Pancreas (tissue), 10 donors: ENCODE results near the gene SPATA9. TPM values are rescaled to one million over a fixed set of nuclear protein-coding genes. Genes with fewer than 3 reads are reported as not detected.
A peak's percentile ranks its signal among the peaks of the same experiment; 100 is the strongest.

ENCODE experiments used
- ATAC-seq, 4 donors: fragments of 200-7000 bp; cut with Tn5 transposase; one replicate each; pipeline versions ENCODE4 v1.8.0 to v1.9.1; 2020; ENCODE audit warnings: mild to moderate bottlenecking in 4 of 4, moderate library complexity in 4 of 4
- DNase-seq, 6 donors: peaks; one replicate each; pipeline ENCODE4 v3.0.0-alpha.2; 2020
- FAIRE-seq: peaks from 2 replicates; lab custom pipeline; 2012; peaks lifted over from hg19 to GRCh38; lab: Jason Lieb, UNC
- H3K27ac ChIP-seq, 4 donors: fragments of 200-600 bp; sonication (generic); 1 replicate in 3 of 4; 2 replicates in 1 of 4; pipeline versions ENCODE4 v1.5.0 to v1.8.0; 2020
- H3K27me3 ChIP-seq, 4 donors: fragments of 200-600 bp; one replicate each; pipeline ENCODE4 v1.8.0; 2021
- H3K36me3 ChIP-seq, 3 donors: fragments of 200-600 bp; sonication (generic) in 1 of 3; one replicate each; pipeline versions ENCODE4 v1.5.0 to v1.8.0; 2020 to 2021
- H3K4me1 ChIP-seq, 3 donors: fragments of 200-600 bp; one replicate each; pipeline ENCODE4 v1.8.0; 2021
- H3K4me3 ChIP-seq, 4 donors: fragments of 200-600 bp; sonication (generic) in 2 of 4; one replicate each; pipeline versions ENCODE4 v1.5.0 to v1.8.0; 2020 to 2021
- H3K9me3 ChIP-seq, 4 donors: fragments of 200-600 bp; one replicate each; pipeline ENCODE4 v1.8.0; 2021
- WGBS, 2 donors: extraction: QIAGEN DNeasy Blood & Tissue Kit; methylation state at CpG; one replicate each; pipeline ENCODE4 v1.1.7; 2013; 5-methylcytosine and 5-hydroxymethylcytosine counted together
- intact Hi-C, 3 donors: fragments of 100-400 bp; cut with DNase I; formaldehyde crosslinking; loops; one replicate each; pipeline versions ENCODE4 v1.11.1 to v1.14.2; 2022
- polyA plus RNA-seq, 2 donors: library from polyadenylated mRNA; stranded (reverse); fragments of 200-250 nt; gene quantifications; one replicate each; pipeline ENCODE4 v1.2.3, GENCODE V29; 2013
- total RNA-seq, 6 donors: library from RNA; stranded (reverse); fragmentation: NEBNext Ultra II Directional in 4 of 6; extraction: Animal tissue kit (Norgen Biotek cat#: 25700) in 4 of 6; gene quantifications; one replicate each; pipeline versions ENCODE4 v1.2.1 to v1.2.4, GENCODE V29; 2021 to 2023
- TF ChIP-seq, protein P1 (sequence below), 4 donors: fragments of 200-600 bp; sonication (generic) in 3 of 4; IDR thresholded peaks; one replicate each; pipeline versions ENCODE4 v1.5.0 to v1.8.0; 2021; ENCODE audit warnings: antibody characterized with exemption in 4 of 4
- donor health status: healthy with polysubstance abuse.
- donor health status: DM: no; HTN: no; CAD: no; lungs with moderate emphysema.
- donor health status: DM: no; HTN: no; CAD: no.
- donor health status: control.
- donor health status: control.
- donor health status: Bipolar disorder and iron deficiency.
- donor health status: DM: yes; HTN: yes; CAD: no.
- donor health status: DM: no; HTN: no; CAD: no.
- donor health status: DM: no; HTN: no; CAD: no.
- donor health status: DM: yes; HTN: yes; CAD: no.

Gene SPATA9
- total and polyA plus RNA-seq, 8 donors, result 0.12 to 1.3 (median 0.48) TPM

DNA sequence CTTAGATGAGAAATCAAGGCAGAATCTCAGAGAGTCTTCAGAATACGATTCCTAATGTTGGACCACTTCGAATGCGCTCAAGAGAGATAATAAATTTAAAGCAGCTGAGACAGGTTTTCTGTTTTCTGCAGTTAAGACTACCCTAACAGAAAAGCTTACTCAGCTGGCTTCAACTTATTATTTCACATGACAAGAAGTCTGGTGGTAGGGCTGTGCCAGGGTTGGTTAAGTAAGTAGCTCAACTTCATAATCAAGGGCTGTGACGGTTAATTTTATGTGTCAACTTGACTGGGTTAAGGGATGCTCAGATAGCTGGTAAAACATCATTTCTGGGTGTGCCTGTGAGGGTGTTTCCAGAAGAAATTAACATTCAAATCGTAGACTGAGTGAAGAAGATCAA lies 59.1 kb downstream of the SPATA9 start:
- no peak for FAIRE-seq
- TF ChIP-seq, protein P1, sequence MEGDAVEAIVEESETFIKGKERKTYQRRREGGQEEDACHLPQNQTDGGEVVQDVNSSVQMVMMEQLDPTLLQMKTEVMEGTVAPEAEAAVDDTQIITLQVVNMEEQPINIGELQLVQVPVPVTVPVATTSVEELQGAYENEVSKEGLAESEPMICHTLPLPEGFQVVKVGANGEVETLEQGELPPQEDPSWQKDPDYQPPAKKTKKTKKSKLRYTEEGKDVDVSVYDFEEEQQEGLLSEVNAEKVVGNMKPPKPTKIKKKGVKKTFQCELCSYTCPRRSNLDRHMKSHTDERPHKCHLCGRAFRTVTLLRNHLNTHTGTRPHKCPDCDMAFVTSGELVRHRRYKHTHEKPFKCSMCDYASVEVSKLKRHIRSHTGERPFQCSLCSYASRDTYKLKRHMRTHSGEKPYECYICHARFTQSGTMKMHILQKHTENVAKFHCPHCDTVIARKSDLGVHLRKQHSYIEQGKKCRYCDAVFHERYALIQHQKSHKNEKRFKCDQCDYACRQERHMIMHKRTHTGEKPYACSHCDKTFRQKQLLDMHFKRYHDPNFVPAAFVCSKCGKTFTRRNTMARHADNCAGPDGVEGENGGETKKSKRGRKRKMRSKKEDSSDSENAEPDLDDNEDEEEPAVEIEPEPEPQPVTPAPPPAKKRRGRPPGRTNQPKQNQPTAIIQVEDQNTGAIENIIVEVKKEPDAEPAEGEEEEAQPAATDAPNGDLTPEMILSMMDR (IDR thresholded peaks at IDR 0.05), result no peak
- Histone ChIP-seq H3K27me3 (no peaks in the 10 kb centered on the region), H3K4me3 (no peak overlapping the region), H3K36me3 (no peaks in the 10 kb centered on the region), H3K4me1 (peaks cover 12 to 16% (median 14%) of the 10 kb centered on the region in 3 donors), H3K27ac (peak overlapping the region in 1 of 4 donors; percentile 6), H3K9me3 (no peaks in the 10 kb centered on the region)
- ATAC-seq, result no peak
- DNase-seq, result no peak
- 43 to 53% methylated on average over 5 of the region's 5 CpGs for WGBS, 2 donors
- intact Hi-C loops, result no loop called here

DNA sequence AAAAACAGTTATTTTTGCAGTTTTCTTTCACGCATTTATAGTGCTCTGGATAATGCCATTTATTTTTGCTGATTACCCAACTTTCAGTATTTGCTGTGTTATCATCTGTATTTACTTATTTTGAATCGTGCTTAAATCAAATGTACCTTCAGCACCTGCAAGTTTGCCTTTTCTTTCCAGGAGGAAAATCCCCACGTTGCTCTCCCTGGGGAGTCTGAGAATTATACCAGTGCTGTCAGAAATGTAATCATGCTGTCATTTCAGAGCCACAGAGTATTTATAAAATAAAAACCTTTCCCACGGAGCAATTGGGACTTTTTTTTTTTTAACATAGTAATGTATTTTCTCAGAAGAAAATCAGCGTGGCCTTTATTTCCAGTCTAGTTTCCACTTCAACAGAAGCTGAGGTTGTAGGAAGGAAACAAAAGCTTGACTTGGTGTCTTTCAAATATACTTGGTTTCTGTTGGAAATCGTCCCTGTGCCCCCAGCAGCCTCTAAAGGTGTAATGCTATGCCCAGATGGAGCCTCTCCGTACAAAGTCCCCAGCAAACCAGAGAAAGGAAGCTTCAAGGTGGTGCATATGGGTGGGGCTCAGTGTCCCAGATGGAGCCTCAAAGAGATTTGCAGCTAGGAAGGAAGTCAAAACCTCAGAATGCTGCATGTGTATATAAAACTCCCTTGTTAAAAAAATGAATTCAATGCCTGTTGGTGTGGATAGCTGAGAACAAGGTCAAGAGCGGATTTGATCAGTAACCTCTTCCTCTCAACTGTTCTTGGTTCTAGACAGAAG lies 60.8 kb downstream of the SPATA9 start:
- Histone ChIP-seq H3K4me3 (peak overlapping the region in 3 of 4 donors; percentile 38 to 73 (median 63)), H3K27me3 (no peaks in the 10 kb centered on the region), H3K36me3 (no peaks in the 10 kb centered on the region), H3K9me3 (no peaks in the 10 kb centered on the region), H3K27ac (peak overlapping the region; percentile 87 to 96 (median 91)), H3K4me1 (peaks cover 12 to 17% (median 16%) of the 10 kb centered on the region in 3 donors)
- 32 to 39% methylated on average over 8 of the region's 8 CpGs for WGBS, 2 donors
- FAIRE-seq (no peak), ATAC-seq (peak; percentile 37 to 48 (median 42)), DNase-seq (peak in 2 of 6 donors; percentile 37 to 39)
- intact Hi-C loops, result no loop called here
- TF ChIP-seq, protein P1 (IDR thresholded peaks at IDR 0.05), result no peak

DNA sequence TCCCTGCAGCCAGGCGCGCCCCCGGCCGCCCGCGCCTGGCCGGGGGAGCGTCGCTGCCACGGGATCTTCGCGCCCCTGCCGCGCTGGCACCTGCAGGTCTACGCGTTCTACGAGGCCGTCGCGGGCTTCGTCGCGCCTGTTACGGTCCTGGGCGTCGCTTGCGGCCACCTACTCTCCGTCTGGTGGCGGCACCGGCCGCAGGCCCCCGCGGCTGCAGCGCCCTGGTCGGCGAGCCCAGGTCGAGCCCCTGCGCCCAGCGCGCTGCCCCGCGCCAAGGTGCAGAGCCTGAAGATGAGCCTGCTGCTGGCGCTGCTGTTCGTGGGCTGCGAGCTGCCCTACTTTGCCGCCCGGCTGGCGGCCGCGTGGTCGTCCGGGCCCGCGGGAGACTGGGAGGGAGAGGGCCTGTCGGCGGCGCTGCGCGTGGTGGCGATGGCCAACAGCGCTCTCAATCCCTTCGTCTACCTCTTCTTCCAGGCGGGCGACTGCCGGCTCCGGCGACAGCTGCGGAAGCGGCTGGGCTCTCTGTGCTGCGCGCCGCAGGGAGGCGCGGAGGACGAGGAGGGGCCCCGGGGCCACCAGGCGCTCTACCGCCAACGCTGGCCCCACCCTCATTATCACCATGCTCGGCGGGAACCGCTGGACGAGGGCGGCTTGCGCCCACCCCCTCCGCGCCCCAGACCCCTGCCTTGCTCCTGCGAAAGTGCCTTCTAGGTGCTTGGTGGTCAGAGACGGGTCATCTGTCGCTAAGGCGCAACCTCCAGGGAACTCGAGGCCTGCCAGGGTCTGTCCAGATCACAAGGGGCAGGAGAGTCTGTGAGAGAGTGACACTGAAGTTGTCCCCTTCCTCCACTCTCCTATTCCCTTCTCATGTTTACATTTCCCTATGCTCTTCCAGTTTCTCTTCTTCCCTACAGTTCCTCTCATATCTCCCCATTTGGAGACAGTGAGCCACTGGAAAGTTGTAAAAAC lies 61.6 kb downstream of the SPATA9 start:
- no peaks in the 10 kb centered on the region for H3K27me3 ChIP-seq
- FAIRE-seq (no peak), ATAC-seq (peak; percentile 66 to 80 (median 73)), DNase-seq (peak; percentile 39 to 83 (median 66))
- TF ChIP-seq, protein P1 (IDR thresholded peaks at IDR 0.05), result no peak
- H3K27ac ChIP-seq, result peak overlapping the region; percentile 87 to 96 (median 91)
- H3K9me3 ChIP-seq, result no peaks in the 10 kb centered on the region
- H3K4me1 ChIP-seq, result peaks cover 12 to 17% (median 16%) of the 10 kb centered on the region in 3 donors
- H3K4me3 ChIP-seq, result peak overlapping the region; percentile 38 to 73 (median 53)
- no peaks in the 10 kb centered on the region for H3K36me3 ChIP-seq
- 2% methylated on average over 56 to 92 of the region's 92 CpGs for WGBS, 2 donors
- intact Hi-C loops, result no loop called here

DNA sequence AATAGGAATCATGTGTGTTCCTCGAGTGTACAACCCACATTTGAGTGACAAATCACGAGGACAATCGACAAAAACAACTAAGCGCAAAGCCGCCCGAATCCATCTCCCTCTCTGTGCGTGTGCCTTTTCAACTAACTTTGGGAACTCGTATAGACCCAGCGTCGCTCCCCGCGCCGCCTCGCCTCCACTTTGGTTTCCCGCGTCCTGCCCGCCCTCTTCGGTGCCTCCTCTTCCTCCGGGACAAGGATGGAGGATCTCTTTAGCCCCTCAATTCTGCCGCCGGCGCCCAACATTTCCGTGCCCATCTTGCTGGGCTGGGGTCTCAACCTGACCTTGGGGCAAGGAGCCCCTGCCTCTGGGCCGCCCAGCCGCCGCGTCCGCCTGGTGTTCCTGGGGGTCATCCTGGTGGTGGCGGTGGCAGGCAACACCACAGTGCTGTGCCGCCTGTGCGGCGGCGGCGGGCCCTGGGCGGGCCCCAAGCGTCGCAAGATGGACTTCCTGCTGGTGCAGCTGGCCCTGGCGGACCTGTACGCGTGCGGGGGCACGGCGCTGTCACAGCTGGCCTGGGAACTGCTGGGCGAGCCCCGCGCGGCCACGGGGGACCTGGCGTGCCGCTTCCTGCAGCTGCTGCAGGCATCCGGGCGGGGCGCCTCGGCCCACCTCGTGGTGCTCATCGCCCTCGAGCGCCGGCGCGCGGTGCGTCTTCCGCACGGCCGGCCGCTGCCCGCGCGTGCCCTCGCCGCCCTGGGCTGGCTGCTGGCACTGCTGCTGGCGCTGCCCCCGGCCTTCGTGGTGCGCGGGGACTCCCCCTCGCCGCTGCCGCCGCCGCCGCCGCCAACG lies 62.5 kb downstream of the SPATA9 start, which contains the start of gene GPR150:
Gene GPR150, plus strand, starts transcription at position 58 of the 840 bp plus-strand sequence. Its CDS starts 189 bp downstream, at position 247.
- DNase-seq (peak; percentile 53 to 92 (median 80)), FAIRE-seq (no peak)
- intact Hi-C loops, result no loop called here

More for the DNA sequence above, 62.5 kb downstream of the SPATA9 start, which contains the start of gene GPR150:
- Histone ChIP-seq H3K9me3 (no peaks in the 10 kb centered on the region), H3K27me3 (no peaks in the 10 kb centered on the region), H3K27ac (peak within 1 kb of the TSS; percentile 87 to 96 (median 91)), H3K36me3 (no peaks in the 10 kb centered on the region), H3K4me3 (peak within 1 kb of the TSS; percentile 38 to 73 (median 53)), H3K4me1 (peaks cover 12 to 17% (median 16%) of the 10 kb centered on the region in 3 donors)
- TF ChIP-seq, protein P1 (IDR thresholded peaks at IDR 0.05), result no peak
- 0 to 1% methylated on average over 62 to 85 of the region's 85 CpGs for WGBS, 2 donors
- ATAC-seq, result peak; percentile 49 to 68 (median 64)
